ENCODE data around the gene TSC1. TPM values are rescaled to one million over a fixed set of nuclear protein-coding genes. Genes with fewer than 3 reads are reported as not detected.

The TSC1 gene
- total RNA-seq, 4 donors from 2014 or later = 38.4 to 155 (median 81.6) TPM

- H3K9me3 ChIP-seq = peaks cover 0 to 8% (median 4%) of the 10 kb centered on the region in 4 donors
- H3K4me1 ChIP-seq = no peaks in the 10 kb centered on the region
- no peak for TF ChIP-seq CTCF (IDR thresholded peaks at IDR 0.05)
- TF ChIP-seq POLR2A (IDR thresholded peaks at IDR 0.05) = no peak
- peak in 1 of 3 donors; percentile 14 for DNase-seq
- H3K4me3 ChIP-seq = no peak overlapping the region
- H3K36me3 ChIP-seq = no peaks in the 10 kb centered on the region
- H3K27me3 ChIP-seq = no peaks in the 10 kb centered on the region
- H3K27ac ChIP-seq = no peak overlapping the region
Observed at GRCh38 chr9:132957805-132958204, 13.4 kb upstream of the TSC1 start.

GRCh38 chr9:132955768-132956167, 11.4 kb upstream of the TSC1 start:
- DNase-seq = no peak
- Histone ChIP-seq H3K36me3 (no peaks in the 10 kb centered on the region), H3K4me3 (no peak overlapping the region), H3K9me3 (peaks cover 0 to 8% (median 4%) of the 10 kb centered on the region in 4 donors), H3K27ac (no peak overlapping the region), H3K4me1 (no peaks in the 10 kb centered on the region), H3K27me3 (no peaks in the 10 kb centered on the region)
- TF ChIP-seq CTCF (IDR thresholded peaks at IDR 0.05) (no peak), POLR2A (IDR thresholded peaks at IDR 0.05) (no peak)

- Histone ChIP-seq H3K36me3 (no peaks in the 10 kb centered on the region), H3K27ac (no peak overlapping the region), H3K27me3 (no peaks in the 10 kb centered on the region), H3K4me3 (no peak overlapping the region), H3K9me3 (peaks cover 0 to 8% (median 4%) of the 10 kb centered on the region in 4 donors), H3K4me1 (no peaks in the 10 kb centered on the region)
- TF ChIP-seq CTCF (IDR thresholded peaks at IDR 0.05) (no peak), POLR2A (IDR thresholded peaks at IDR 0.05) (no peak)
- no peak for DNase-seq
Observed at GRCh38 chr9:132955123-132955522, 10.7 kb upstream of the TSC1 start.

- Histone ChIP-seq H3K27ac (no peak overlapping the region), H3K9me3 (peaks cover 0 to 2% (median under 1%) of the 10 kb centered on the region in 4 donors), H3K4me1 (no peaks in the 10 kb centered on the region), H3K27me3 (no peaks in the 10 kb centered on the region), H3K4me3 (no peak overlapping the region), H3K36me3 (no peaks in the 10 kb centered on the region)
- DNase-seq = no peak
- TF ChIP-seq POLR2A (IDR thresholded peaks at IDR 0.05) = no peak
- no peak for TF ChIP-seq CTCF (IDR thresholded peaks at IDR 0.05)
Observed at GRCh38 chr9:132949709-132950108, 5.3 kb upstream of the TSC1 start.

GRCh38 chr9:132948482-132949050, 4.2 kb upstream of the TSC1 start:
- Histone ChIP-seq H3K4me1 (peaks cover 0 to 3% (median 0%) of the 10 kb centered on the region in 4 donors), H3K4me3 (no peak overlapping the region), H3K36me3 (no peaks in the 10 kb centered on the region), H3K27ac (no peak overlapping the region), H3K9me3 (no peaks in the 10 kb centered on the region), H3K27me3 (no peaks in the 10 kb centered on the region)
- no peak for TF ChIP-seq POLR2A (IDR thresholded peaks at IDR 0.05)
- no peak for TF ChIP-seq CTCF (IDR thresholded peaks at IDR 0.05)
- DNase-seq = no peak

GRCh38 chr9:132947756-132948155, 3.3 kb upstream of the TSC1 start:
- TF ChIP-seq POLR2A (IDR thresholded peaks at IDR 0.05) (no peak), CTCF (IDR thresholded peaks at IDR 0.05) (no peak)
- H3K27me3 ChIP-seq = no peaks in the 10 kb centered on the region
- no peak overlapping the region for H3K4me3 ChIP-seq
- H3K4me1 ChIP-seq = peaks cover 0 to 11% (median 0%) of the 10 kb centered on the region in 4 donors
- no peaks in the 10 kb centered on the region for H3K9me3 ChIP-seq
- H3K27ac ChIP-seq = no peak overlapping the region
- DNase-seq = no peak
- no peaks in the 10 kb centered on the region for H3K36me3 ChIP-seq

All from Peyer's patch (tissue), 4 donors.